NOMO-1 treated with dmso at 0.1 percent for 144 hours (cell line): ENCODE measurements around the gene CD80.

Experiments used
- DNase-seq: peaks from one replicate; lab custom pipeline; 2025; ENCODE audit not compliant: unreplicated experiment; lab: John Stamatoyannopoulos, UW

The CD80 gene

GRCh38 chr3:119550192-119550910 is 9.1 kb downstream of the CD80 start:
- no peak for DNase-seq

GRCh38 chr3:119548341-119548740 is 11.1 kb downstream of the CD80 start:
- no peak for DNase-seq

- DNase-seq, result no peak
These were observed 12.2 kb downstream of the CD80 start for GRCh38 chr3:119547227-119547626.

- DNase-seq, result no peak
These were observed 16.3 kb downstream of the CD80 start for GRCh38 chr3:119543147-119543546.

- DNase-seq, result no peak
These were observed 17.1 kb downstream of the CD80 start for GRCh38 chr3:119542168-119542767.

- DNase-seq, result no peak
These were observed 17.9 kb downstream of the CD80 start for GRCh38 chr3:119541547-119541946.

- DNase-seq, result no peak
These were observed 20.6 kb downstream of the CD80 start for GRCh38 chr3:119538772-119539171.

- DNase-seq, result no peak
These were observed 22.7 kb downstream of the CD80 start for GRCh38 chr3:119536757-119537156.

GRCh38 chr3:119534296-119534695 is 25.1 kb downstream of the CD80 start:
- no peak for DNase-seq

GRCh38 chr3:119531151-119531550 is 28.3 kb downstream of the CD80 start:
- no peak for DNase-seq

- DNase-seq, result no peak
These were observed 29.0 kb downstream of the CD80 start for GRCh38 chr3:119530456-119530855.

- no peak for DNase-seq
These were observed 29.5 kb downstream of the CD80 start for GRCh38 chr3:119529883-119530282.

GRCh38 chr3:119527714-119528113 is 31.7 kb downstream of the CD80 start:
- DNase-seq, result no peak

- no peak for DNase-seq
These were observed 34.3 kb downstream of the CD80 start for GRCh38 chr3:119524931-119525662.

- no peak for DNase-seq
These were observed 41.4 kb downstream of the CD80 start for GRCh38 chr3:119518026-119518425.

- DNase-seq, result no peak
These were observed 42.3 kb downstream of the CD80 start for GRCh38 chr3:119517112-119517511.

- DNase-seq, result no peak
These were observed 44.8 kb downstream of the CD80 start for GRCh38 chr3:119514637-119515036.

- no peak for DNase-seq
These were observed 48.7 kb downstream of the CD80 start for GRCh38 chr3:119510690-119511089.

- no peak for DNase-seq
These were observed 51.1 kb downstream of the CD80 start for GRCh38 chr3:119508172-119508845.

- no peak for DNase-seq
These were observed 52.0 kb downstream of the CD80 start for GRCh38 chr3:119507404-119507803.

GRCh38 chr3:119506631-119507030 is 52.8 kb downstream of the CD80 start:
- DNase-seq, result no peak

GRCh38 chr3:119500901-119501300 is 58.5 kb downstream of the CD80 start:
- no peak for DNase-seq
